ENCODE data around the gene AFTPH.

The AFTPH gene

DNA sequence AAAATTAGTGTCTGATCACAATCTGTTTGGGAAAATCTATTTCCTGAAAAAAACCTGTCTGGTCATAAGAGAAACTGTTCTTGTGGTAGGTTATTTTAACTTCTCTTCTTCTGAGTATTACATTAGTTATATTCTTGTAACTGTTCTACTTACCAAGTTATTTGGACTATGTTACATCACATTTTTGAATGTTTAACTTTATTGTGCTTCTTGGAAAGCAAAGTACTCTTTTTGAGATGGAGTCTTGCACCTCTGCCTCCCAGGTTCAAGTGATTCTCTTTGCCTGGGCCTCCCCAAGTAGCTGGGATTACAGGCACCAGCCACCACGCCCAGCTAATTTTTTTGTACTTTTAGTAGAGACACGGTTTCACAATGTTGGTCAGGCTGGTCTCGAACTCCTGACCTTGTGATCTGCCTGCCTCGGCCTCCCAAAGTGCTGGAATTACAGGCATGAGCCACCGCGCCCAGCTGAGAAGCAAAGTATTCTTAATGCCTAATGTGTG is 39.4 kb downstream of the AFTPH start:
- no peak for DNase-seq (ENCODE audit: extremely low read depth, low read depth)
- no peak overlapping the region for H3K4me3 ChIP-seq (replicated peaks; ENCODE audit: low read depth, low read length)
- TF ChIP-seq, protein P1, sequence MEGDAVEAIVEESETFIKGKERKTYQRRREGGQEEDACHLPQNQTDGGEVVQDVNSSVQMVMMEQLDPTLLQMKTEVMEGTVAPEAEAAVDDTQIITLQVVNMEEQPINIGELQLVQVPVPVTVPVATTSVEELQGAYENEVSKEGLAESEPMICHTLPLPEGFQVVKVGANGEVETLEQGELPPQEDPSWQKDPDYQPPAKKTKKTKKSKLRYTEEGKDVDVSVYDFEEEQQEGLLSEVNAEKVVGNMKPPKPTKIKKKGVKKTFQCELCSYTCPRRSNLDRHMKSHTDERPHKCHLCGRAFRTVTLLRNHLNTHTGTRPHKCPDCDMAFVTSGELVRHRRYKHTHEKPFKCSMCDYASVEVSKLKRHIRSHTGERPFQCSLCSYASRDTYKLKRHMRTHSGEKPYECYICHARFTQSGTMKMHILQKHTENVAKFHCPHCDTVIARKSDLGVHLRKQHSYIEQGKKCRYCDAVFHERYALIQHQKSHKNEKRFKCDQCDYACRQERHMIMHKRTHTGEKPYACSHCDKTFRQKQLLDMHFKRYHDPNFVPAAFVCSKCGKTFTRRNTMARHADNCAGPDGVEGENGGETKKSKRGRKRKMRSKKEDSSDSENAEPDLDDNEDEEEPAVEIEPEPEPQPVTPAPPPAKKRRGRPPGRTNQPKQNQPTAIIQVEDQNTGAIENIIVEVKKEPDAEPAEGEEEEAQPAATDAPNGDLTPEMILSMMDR (IDR thresholded peaks at IDR 0.05; ENCODE audit: low read depth, low read length, missing control alignments) = no peak

DNA sequence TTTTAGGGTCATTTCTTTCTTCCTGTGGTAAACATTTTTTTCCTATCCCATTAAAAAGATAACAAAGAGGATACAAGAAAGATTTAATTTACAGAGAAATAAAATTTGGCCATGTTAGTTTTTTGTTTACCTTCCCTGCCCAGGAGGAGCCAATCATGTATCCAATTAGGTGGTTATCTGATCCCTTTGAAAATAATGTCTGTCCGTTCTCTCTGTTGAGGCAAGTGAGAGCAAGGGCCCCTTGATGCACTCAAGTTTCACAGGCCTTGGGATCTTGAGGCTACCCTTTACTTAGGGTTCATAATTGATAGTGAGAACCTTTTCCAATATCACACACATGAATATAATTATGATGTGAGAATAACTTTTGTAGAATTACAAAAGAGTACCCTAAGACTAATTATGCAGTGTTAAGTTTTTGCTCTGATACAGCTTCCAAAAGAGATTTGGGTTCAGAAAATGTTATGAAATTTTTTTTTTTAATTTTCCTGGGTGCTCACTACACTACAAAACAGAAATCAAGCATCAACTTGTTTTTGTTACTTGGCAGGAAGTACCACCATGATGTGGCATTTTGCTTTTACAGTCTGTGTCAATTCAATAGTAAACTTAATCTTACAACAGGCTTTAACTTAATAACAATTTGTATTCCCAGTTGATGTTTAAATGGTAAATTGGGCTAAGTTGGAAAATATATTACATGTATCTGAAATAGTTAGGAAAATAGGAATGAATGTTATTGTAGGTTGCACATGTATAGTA is 42.0 kb downstream of the AFTPH start:
- DNase-seq (ENCODE audit: extremely low read depth, low read depth) = no peak
- H3K4me3 ChIP-seq (replicated peaks; ENCODE audit: low read depth, low read length) = no peak overlapping the region
- TF ChIP-seq, protein P1 (IDR thresholded peaks at IDR 0.05; ENCODE audit: low read depth, low read length, missing control alignments) = no peak

DNA sequence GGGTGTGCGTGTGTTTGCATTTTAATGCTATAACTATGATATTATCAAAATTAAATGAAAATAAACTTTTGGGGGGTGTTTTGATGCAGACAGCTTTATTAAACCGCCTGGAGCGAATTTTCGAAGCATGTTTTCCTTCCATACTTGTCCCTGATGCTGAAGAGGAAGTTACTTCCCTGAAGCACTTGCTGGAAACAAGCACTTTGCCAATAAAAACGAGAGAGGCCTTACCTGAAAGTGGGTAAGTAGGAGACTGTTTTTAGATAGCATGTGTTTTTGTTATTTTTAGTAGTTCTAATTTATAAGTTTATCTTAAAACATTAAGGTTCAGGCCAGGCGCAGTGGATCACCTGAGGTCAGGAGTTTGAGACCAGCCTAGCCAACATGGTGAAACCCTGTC is 43.3 kb downstream of the AFTPH start:
- no peak for DNase-seq (ENCODE audit: extremely low read depth, low read depth)
- no peak overlapping the region for H3K4me3 ChIP-seq (replicated peaks; ENCODE audit: low read depth, low read length)
- TF ChIP-seq, protein P1 (IDR thresholded peaks at IDR 0.05; ENCODE audit: low read depth, low read length, missing control alignments) = no peak

DNA sequence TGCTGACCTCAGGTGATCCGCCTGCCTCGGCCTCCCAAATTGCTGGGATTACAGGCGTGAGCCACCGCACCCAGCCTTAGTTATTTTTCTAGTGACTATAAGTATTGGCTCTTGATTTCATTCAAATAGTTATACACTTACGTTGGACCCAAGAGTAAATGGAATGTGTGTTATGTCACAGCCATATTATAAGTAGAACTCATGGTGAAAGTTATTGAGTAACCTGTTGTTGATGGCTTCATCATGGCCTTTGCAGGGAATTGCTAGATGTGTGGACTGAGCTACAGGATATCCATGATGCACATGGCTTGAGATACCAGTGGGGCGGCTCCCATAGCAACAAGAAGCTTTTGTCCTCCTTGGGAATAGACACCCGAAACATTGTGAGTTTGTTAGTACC is 44.7 kb downstream of the AFTPH start:
- DNase-seq (ENCODE audit: extremely low read depth, low read depth) = no peak
- H3K4me3 ChIP-seq (replicated peaks; ENCODE audit: low read depth, low read length) = no peak overlapping the region
- TF ChIP-seq, protein P1 (IDR thresholded peaks at IDR 0.05; ENCODE audit: low read depth, low read length, missing control alignments) = no peak

DNA sequence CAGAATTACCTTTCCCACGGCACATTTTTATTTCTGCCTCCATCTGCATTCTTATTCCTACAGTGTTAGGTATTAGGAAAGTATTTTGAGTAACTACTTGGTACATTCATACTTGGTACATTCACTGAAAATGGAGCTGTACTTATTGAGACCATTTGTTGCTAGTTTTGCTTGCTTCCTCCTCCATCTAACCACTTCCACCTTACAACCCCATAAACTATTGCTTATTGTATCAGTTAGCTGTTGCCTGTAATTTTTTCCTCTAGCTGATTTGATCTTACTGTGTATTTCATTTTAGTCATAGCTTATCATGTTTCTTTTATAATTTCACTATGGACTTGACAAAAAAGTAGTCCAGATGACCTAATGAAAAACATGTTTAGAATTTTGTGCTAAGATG is 50.7 kb downstream of the AFTPH start:
- no peak overlapping the region for H3K4me3 ChIP-seq (replicated peaks; ENCODE audit: low read depth, low read length)
- TF ChIP-seq, protein P1 (IDR thresholded peaks at IDR 0.05; ENCODE audit: low read depth, low read length, missing control alignments) = no peak
- DNase-seq (ENCODE audit: extremely low read depth, low read depth) = no peak

DNA sequence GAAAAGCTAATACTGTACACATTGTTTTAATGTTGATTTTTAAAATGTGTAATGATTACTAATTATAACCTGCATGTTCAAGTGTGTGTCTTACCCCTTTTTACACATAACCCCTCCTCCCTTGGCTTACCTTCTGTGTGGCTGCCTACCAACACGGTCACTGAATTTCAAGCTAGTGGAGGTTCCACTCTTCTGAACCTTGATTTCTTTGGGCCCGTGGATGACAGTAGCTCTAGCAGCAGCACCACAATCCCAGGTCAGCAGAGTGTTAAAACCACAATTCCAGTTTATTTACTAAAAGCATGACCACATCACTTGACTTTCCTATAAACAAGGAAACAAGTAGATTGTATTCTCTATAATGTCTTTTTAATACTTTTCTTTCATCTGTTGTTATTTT is 56.9 kb downstream of the AFTPH start:
- no peak for DNase-seq (ENCODE audit: extremely low read depth, low read depth)
- H3K4me3 ChIP-seq (replicated peaks; ENCODE audit: low read depth, low read length) = no peak overlapping the region
- TF ChIP-seq, protein P1 (IDR thresholded peaks at IDR 0.05; ENCODE audit: low read depth, low read length, missing control alignments) = no peak
